ENCODE data around the gene RMND5A.
A peak's percentile ranks its signal among the peaks of the same experiment; 100 is the strongest.
"Not testable (repeated sequence)": the region's sequence is repeated elsewhere in the genome, so short reads cannot be mapped to it uniquely, and the experiment has no call there.

RMND5A gene, protein sequence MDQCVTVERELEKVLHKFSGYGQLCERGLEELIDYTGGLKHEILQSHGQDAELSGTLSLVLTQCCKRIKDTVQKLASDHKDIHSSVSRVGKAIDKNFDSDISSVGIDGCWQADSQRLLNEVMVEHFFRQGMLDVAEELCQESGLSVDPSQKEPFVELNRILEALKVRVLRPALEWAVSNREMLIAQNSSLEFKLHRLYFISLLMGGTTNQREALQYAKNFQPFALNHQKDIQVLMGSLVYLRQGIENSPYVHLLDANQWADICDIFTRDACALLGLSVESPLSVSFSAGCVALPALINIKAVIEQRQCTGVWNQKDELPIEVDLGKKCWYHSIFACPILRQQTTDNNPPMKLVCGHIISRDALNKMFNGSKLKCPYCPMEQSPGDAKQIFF

DNA sequence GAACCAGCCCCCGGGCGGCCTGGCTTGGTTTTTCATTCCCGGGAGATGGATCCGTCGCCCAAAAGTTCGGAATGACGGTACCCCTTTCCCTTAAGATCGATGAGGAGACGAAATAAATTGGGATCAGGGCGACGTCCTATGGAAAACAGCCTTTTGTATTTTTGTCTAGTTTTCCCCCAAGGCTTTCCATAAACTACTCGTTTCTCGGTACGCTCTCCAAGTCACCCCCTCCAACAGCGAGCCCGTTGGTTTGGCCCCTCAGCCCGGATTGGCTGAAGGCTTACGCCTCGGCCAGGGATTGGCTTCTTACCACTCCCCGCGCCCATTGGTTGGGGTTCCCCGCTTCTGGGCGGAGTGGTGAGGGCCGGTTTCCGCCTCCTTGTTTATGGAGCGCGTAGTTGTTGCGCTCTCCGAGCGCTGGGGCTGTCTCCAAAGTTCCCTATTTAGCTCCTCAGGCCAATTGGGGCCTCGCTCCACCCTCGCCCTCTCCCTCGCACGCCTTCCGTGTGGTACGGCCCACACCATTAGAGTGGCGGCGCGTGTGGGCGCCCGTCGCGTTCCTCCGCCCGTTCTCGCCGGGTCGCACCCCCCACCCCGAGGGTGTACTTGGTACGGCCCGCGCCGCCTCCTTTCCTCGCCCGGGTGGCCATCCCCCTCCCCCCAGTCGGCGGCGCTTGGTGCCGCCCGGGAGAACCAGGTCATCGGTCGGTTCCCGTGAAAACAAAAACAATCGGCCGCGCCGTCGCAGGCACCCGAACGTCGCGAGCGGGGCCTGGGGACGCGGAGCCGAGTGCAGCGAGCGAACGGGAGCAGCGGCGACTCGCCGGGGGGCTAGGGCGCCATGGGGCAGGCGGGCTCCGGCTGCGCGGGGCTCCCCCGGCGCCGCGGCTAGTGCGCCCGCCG, at the start of gene RMND5A:
Gene RMND5A, plus strand, starts transcription at position 655 of the 903 bp plus-strand sequence. CDS start 377 bp downstream, outside the sequence.
- DNase-seq = peak; percentile 94

DNA sequence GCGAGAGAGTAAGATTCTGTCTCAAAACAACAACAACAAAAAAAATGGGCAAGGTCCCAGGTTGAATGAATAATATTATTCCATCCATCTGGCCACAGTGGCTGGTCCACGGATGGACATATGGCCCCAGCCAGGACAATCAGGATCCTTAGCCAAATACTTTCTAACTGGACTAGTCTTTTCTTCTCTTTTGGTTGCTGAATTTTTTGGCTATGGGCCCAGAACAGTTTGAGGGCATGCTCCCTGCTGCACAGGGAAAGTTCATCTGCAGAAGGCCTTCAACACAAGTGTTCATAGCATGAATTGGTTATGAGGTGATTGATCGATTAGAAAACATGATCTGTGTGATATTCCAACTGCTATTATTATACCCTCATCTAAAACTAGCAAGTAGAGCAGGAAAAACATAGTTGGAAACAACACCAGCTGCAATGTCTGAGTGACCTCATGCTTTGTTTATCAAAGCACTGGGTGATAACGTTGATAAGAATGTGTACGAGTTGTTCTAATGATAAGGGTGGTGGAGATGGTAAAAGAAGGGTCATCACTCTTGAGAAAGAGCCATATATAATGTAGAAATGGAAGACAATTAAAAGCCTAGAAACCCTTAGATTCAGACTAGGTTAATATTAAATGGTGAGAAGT, 48.6 kb upstream of the RMND5A start:
- DNase-seq = peak; percentile 27

DNA sequence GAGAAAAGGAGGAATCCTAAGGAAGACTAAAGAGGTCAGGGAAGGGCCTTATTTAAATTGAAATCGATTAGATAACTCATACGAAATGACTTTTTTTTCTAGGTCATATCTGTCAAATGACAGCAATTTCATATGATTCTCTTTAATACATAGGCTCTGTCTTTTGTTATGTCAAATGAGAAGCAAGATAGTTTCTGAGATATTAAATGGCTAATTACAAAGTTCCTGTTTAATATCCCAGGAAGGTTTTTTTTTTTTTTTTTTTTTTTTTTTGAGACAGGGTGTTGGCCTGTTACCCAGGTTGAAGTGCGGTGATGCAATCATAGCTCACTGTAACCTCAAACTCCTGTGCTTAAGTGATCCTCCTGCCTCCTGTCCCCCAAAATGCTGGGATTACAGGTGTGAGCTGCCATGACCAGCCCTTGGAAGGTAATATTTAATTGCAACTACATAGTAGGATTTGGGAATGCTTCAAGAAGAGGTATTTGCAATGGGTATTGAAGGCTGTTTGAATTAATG, 48.0 kb upstream of the RMND5A start:
- no peak for DNase-seq

DNA sequence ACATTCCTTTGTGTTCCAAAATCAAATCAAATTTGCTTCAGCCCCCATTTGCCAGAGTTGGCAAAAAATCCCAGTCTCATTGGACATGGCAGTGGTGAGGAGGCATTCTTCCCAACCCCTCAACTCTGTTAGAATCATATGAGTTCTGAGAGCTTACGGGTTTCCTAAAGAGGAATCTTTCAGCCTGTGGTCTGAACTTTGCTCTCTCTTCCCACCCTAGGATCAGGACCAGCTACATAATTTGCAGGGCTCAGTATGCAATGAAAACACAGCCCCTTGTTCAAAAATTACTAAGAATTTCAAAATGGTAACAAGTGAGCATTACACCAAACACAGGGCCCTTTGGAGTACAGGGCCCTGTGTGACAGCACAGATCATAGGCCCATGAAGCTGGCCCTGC, 47.1 kb upstream of the RMND5A start:
- no peak for DNase-seq

DNA sequence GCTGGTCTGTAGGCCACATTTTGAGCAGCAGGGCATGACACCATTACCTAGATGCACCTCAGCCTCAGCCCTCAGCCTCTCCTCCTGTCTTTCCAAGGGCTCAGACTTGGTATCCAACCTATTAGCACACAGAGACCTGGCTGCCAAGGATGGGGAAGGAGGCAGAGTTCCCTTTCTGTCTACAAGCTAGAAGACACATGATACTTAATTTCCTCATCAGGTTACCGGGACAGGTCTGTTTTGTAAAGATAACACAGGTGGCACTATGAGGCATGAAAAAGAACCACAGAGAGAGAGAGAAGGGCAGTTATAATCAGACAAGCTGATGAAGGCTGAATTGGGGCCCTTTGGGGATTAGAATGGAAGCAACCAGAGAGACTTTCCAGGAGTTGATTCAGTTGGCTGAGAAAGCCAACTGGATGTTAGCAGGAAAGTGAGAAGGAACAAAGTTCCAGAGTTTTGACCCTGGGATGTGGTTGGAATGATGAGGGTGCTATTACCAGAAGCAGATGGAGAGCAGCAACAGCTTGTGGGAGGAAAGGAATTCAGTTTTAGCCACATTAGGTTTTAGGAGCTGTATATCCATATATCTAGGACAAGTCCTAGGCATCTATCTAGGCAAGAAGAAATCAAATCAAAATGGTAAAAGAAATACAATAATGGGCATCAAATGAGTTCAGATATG, 46.0 kb upstream of the RMND5A start:
- peak; percentile 43 for DNase-seq

DNA sequence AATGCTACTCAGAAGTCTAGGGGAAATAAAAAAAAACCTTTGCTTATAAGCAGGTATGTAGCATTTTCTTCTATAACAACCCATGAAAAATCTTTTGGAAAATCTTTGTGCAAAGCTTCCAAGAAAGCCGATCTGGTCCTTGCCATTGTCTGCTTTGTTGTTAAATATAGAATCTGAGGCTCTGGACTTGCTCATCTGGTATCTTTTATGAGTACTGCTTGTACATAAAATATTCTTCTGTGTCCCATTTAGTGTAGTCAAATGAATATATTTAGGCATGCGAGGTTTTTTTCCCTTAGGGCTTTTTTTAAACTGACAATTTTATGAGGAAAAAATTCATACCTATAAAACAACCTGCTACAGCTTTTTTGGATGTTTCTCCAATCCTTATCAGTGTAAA, 45.0 kb upstream of the RMND5A start:
- no peak for DNase-seq

DNA sequence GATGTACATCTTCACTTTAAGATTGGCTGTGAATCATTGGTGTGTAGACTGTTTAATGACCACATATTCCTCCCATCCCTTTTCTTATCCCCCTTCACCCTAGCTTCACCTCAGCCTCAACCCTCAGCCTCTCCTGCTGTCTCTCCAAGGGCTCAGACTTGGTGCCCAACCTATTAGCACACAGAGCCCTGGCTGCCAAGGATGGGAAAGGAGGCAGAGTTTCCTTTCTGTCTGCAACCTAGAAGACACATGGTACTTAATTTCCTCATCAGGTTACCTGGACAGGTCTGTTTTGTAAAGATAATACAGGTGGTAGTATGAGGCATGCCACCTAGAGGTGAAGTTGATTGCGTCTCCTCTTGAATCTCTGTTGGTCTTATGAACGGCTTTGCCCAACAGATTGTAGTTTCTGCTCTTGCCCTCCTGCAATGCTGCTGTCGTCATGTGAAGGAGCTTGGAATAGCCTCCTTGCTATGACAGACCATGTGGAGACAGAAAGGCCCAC, 44.5 kb upstream of the RMND5A start:
- no peak for DNase-seq

DNA sequence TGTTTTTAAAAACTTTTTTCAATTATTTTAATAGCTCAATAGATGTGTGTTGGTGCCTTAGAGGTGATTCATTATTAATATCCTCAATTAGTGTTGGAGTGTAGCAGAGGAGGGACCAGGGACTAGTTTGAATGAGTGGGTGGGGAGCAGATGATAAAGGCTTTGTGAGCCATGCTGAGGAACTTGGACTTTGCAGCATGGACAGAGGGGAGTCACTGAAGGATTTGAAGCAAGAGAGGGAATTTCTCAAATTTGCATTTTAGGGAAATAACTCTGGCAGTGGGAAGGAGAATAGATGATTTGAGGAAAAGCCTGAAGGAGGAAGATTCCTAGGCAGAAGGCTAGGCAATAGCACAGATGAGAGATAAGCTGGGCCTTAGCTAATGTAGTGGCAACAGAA, 42.3 kb upstream of the RMND5A start:
- DNase-seq = no peak

DNA sequence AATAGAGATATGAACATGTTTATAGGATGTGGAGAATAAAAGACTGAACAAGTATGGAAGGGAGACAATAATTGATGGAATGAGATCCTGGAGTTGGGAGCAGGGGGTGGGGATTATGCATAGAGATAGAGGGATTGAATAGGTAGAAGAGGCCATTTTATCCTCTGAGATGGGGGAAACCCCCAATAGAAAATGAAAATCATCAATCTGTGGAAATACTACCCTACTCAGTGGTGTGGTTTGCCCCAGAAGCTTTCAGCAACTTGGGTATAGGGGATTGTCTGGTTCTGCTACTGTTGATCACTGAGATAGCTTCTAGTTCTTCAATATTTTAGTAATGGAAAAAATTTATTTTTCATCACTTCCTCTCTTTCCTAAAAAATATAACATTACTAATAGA, 41.1 kb upstream of the RMND5A start:
- DNase-seq = no peak

DNA sequence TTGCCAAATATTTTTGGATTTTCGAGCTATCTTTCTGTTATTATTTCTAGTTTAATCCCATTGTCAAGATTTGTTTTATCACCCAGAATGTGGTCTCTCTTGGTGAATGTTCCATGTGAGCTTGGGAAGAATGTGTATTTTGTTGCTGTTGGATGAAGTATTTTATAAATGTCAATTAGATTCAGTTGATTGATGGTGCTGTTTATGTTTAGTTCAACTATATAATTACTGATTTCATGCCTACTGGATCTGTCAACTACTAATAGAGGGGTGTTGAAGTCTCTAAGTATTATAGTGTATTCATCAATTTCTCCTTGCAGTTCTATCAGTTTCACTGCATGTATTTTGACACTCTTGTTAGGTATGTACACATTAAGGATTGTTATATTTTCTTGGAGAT, 34.7 kb upstream of the RMND5A start:
- DNase-seq = no peak

DNA sequence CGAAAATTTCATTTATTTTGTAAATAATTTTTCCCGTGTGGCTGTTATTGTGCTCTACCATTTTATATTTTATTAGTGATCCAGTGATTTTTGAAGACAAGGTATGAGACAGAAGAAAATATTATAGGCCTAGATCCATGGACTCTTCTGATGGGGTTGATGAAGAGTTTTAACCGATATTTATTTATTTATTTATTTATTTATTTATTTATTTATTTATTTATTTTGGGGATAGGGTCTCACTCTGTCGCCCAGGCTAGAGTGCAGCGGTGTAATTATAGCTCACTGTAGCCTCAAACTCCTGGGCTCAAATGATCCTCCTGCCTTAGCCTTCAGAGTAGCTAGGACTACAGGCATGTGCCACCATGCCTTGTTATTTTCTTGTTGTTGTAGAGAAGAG, 33.6 kb upstream of the RMND5A start:
- no peak for DNase-seq

DNA sequence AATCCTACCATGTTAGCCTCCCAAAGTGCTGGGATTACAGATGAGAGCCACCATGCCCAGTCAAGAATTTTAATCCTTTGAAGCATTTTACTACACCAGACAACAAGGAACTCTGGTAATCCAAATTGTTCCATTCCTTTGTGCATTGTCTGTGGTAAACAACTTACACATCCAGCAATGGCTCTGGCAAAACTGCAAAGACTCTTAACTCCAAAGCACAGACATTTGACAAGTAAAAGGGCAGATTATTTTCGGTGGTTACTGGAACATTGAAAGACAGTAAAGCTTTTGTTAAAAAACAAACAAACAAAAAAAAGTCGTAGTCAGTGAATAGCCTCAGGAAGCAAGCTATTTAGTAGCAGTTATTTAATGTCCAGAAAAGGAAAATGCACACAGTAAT, 33.2 kb upstream of the RMND5A start:
- DNase-seq = no peak

DNA sequence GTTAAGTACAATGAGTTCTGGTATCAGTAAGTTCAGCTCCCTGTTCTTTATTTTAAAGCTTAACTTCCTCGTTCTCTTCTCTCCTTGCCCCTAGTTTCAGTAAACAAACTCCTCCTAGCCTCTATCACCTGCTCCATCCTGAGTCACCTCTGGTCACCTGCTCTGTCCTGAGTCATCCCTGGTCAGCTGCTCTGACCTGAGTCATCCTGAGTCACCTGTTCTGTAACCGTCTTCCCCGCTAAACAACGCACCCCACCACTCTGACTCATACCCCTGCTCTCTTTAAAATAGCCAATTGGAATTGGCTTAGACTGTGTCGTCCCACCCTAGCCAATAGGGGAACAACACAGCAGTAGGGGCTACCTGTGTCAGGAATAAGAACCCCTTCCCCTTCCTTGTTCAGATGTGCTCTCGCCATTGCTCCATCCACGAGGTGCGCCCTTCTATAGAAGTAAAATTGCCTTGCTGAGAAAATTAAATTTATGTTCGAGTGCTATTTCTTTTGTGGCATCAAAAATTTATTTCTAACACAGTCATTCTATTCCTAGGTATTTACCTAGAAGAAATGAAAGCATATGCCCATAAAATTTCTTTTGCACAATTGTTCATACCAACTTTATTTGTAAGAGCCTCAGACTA, 24.9 kb upstream of the RMND5A start:
- no peak for DNase-seq

DNA sequence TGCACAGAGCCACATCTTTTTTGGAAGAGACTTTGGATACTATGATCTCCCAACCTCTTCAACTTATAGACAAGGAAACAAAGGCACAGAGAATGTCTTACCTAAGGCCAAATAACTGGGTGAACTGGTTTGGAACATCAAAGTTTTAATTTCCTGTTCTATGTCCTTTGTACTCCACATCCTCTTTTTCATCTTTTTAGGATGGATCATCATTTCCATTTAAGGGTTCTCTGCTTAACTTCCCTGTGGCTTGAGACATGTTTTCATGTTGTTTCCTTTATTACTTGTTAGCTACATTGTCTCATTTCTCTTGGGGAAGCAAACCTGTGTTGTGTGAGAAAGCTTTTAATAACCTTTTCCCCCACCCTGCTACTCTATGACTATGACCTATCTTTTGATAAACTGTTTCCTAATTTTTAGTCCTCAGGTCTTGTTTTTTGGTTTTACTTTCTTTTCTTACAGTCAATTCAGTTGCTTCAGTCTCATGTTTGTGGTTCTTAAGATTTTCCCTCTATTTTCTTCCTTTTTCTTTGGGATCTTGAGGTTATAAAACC, 22.5 kb upstream of the RMND5A start:
- DNase-seq = no peak

DNA sequence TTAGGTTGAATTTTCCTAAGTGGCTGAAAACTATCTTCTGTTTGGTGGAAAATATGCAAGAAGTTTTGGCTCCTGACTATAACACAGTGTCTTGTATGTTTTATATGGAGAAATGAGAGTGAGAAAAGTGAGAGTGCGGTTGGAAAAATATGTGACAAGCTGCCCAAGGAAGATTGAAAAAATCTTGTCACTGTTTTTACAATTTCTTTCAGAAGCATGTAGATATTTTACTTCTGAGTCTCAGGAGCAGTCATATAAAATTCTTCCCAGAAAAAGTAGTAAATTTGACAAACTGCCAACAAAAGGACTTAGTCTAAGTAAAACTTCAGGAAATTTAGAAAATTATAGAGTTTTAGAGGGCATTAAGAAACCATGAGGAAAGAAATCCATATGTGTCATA, 19.4 kb upstream of the RMND5A start:
- DNase-seq = no peak

DNA sequence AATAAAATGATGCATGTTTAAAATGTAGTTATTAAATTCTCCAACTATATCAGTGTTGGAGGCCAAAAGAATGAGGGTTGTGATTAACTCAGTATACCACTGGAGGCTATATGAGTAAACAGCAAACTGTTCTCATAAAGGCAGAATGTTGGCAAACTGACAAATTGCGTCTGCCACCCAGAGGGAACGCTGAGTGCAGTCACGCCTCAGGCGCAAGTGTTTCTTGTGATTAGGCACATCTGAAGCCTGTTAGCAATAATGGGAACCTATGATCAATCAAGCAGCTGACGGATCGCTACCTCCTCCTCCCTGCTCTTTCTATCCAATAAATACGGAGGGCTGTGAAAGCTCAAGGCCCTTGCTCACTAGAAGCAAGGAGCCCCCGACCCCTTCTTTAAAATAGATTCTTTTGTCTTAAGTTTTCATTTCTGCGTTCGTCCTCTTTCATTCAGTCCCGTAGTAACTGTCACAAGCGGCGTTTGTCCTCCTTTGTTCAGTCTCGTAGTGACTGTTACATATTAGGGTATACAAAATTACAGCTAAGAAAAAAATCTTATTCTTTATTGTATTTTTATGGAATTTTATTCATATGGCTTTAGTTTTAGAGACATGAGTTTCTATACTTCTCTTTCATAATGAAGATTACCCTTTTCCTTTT, 16.3 kb upstream of the RMND5A start:
- peak; percentile 14 for DNase-seq

DNA sequence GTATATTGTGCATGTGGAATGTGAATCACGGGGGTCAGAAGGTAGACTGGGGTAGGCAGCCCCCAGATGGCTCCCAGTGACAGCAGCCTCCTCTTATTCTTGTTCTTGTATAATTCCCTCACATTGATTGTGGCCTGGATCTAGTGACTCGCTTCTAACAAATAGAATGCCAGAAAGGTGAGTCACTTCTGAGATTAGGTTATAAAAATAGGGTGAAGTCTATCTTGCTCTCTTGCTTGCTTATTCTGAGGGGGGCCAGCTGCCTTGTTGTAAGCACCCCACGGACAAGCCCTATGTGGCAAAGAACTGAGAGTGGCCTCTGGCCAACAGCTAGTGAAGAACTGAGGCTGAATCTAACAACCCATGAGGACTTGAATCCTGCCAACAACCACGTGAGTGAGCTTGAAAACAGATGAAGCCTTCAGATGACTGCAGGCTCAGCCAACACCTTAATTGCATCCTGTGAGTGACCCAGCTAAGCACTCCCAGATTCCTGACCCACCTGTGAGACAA, 15.6 kb upstream of the RMND5A start:
- DNase-seq = no peak

DNA sequence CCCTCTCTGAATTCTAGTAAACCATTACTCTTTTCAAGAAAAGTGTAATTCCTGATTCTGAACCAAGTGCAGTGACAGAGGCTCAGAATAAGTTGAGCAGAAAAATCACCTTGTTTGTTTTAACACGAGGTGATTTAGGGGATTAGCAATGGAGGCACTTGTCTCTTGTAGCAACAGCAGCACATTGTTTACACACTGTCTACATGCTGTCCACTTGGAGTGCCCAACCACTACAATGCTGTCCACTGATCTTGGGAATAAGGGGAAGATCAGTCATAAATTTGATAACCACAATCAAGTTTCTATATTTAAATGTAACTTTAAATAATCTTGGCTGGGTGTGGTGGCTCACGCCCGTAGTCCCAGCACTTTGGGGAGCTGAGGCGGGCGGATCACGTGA, 13.9 kb upstream of the RMND5A start:
- DNase-seq = no peak

DNA sequence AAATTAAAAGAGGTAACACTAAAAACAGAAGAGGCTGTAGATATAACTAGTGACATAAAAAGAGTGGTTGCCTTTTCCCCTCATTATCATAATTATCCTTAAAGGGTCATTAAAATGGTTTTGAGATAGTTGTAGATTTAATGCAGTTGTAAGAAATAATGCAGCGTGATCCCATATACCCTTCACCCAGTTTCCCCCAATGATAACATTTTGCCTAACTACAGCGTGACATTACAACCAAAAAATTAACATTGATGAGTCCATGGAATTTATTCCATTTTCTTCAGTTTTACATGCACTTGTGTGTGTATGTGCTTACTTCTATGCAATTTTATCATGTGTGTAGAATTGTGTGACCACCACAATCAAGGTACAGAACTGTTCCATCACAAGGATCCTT, 13.2 kb upstream of the RMND5A start:
- no peak for DNase-seq

DNA sequence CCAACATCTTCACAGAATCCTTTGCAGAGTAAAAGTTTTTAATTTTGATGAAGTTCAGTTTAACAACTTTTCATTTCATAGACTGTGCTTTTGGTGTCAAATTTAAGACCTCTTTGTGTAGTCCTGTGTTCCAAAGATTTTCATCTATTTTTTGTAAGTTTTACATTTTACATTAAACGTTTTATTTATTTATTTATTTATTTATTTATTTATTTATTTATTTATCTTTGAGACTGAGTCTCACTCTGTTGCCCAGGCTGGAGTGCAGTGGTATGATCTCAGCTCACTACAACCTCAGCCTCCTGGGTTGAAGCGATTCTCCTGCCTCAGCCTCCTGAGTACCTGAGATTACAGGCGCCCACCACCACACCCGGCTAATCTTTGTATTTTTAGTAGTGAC, 12.0 kb upstream of the RMND5A start:
- DNase-seq = not testable (repeated sequence)

Measured in hematopoietic multipotent progenitor cell treated with erythropoietin and hydrocortisone succinate and interleukin-3 and kit ligand, for 4 days (in vitro differentiated cells).